22Rv1 (cell line): ENCODE data around the gene LAS1L.

Source experiments
- CTCF ChIP-seq: fragments of 450-650 bp; IDR thresholded peaks from 2 replicates; pipeline ENCODE4 v1.5.1; 2017; ENCODE audit warnings: mild to moderate bottlenecking
- ZFX ChIP-seq: fragments of 450-650 bp; IDR thresholded peaks from 2 replicates; pipeline ENCODE4 v1.6.1; 2017; ENCODE audit warnings: antibody characterized with exemption, borderline replicate concordance

GRCh38 chrX:65480960-65481359 is 53.6 kb downstream of the LAS1L start:
- TF ChIP-seq CTCF (no peak), ZFX (no peak)
